Measurements from ENCODE around the gene LRFN3. TPM values are rescaled to one million over a fixed set of nuclear protein-coding genes. Genes with fewer than 3 reads are reported as not detected.
A peak's percentile ranks its signal among the peaks of the same experiment; 100 is the strongest.
"Not testable (repeated sequence)": the region's sequence is repeated elsewhere in the genome, so short reads cannot be mapped to it uniquely, and the experiment has no call there.

The LRFN3 gene
- total and polyA plus RNA-seq, 4 donors = 5.5 to 47.8 (median 25.8) TPM

- Histone ChIP-seq H3K27ac (ENCODE audit: low read depth, low read length) (no peak overlapping the region), H3K27me3 (ENCODE audit: control insufficient read depth, insufficient read depth, low read length) (peaks cover 4% of the 10 kb centered on the region)
Measured at GRCh38 chr19:35905178-35905727, 30.9 kb upstream of the LRFN3 start.

DNA sequence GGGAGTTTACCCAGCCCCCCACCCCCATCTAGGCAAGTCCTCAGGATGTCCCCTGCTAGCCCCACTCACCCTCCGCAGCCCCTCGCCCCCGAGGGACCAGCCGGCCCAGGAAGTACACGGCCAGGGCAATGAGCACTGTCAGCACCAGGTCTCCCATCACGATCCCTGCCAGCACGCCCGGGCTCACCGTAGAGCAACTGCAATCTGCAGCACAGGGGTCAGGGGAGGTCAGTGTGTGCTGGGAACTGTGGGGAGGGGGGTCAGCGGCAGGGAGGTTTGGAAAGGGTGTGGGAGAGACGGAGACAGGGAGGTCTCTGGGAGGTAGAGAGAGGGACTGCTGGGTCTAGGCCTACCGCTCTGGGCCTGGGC lies 28.8 kb upstream of the LRFN3 start:
- no peak for DNase-seq (ENCODE audit: low read depth in 4 of 6, low spot score in 6 of 6)
- H3K4me1 ChIP-seq (ENCODE audit: control insufficient read depth, insufficient read depth, low read length) = peaks cover 29% of the 10 kb centered on the region
- H3K27me3 ChIP-seq (ENCODE audit: control insufficient read depth, insufficient read depth, low read length) = peaks cover 2% of the 10 kb centered on the region
- H3K4me3 ChIP-seq (ENCODE audit: low read depth, low read length) = no peak overlapping the region
- H3K9me3 ChIP-seq (ENCODE audit: control insufficient read depth, insufficient read depth, low read length) = no peaks in the 10 kb centered on the region
- 30% methylated on average over 12 of the region's 12 CpGs for WGBS (ENCODE audit: insufficient coverage)
- H3K27ac ChIP-seq (ENCODE audit: low read depth, low read length) = no peak overlapping the region
- H3K36me3 ChIP-seq (ENCODE audit: control insufficient read depth, insufficient read depth, low read length) = no peaks in the 10 kb centered on the region

More at GRCh38 chr19:35905178-35905727, 30.9 kb upstream of the LRFN3 start:
- Histone ChIP-seq H3K36me3 (ENCODE audit: control insufficient read depth, insufficient read depth, low read length) (no peaks in the 10 kb centered on the region), H3K9me3 (ENCODE audit: control insufficient read depth, insufficient read depth, low read length) (no peaks in the 10 kb centered on the region), H3K4me1 (ENCODE audit: control insufficient read depth, insufficient read depth, low read length) (peaks cover 29% of the 10 kb centered on the region), H3K4me3 (ENCODE audit: low read depth, low read length) (no peak overlapping the region)
- no peak for DNase-seq (ENCODE audit: low read depth in 4 of 6, low spot score in 6 of 6)
- no CpG with 5 or more reads among the region's 6 CpGs for WGBS (ENCODE audit: insufficient coverage)

- 54% methylated on average over 8 of the region's 9 CpGs for WGBS (ENCODE audit: insufficient coverage)
- H3K4me3 ChIP-seq (ENCODE audit: low read depth, low read length) = no peak within 1 kb of the TSS
- no peak within 1 kb of the TSS for H3K27ac ChIP-seq (ENCODE audit: low read depth, low read length)
- H3K27me3 ChIP-seq (ENCODE audit: control insufficient read depth, insufficient read depth, low read length) = peaks cover 2% of the 10 kb centered on the region
- H3K4me1 ChIP-seq (ENCODE audit: control insufficient read depth, insufficient read depth, low read length) = peaks cover 23% of the 10 kb centered on the region
- no peak for DNase-seq (ENCODE audit: low read depth in 4 of 6, low spot score in 6 of 6)
- no peaks in the 10 kb centered on the region for H3K9me3 ChIP-seq (ENCODE audit: control insufficient read depth, insufficient read depth, low read length)
- H3K36me3 ChIP-seq (ENCODE audit: control insufficient read depth, insufficient read depth, low read length) = no peaks in the 10 kb centered on the region
Measured at GRCh38 chr19:35908010-35908441, 28.1 kb upstream of the LRFN3 start, which contains the start of gene TYROBP. TYROBP (minus strand) TSS chr19:35908295; CDS start chr19:35908228, 67 bp downstream.

DNA sequence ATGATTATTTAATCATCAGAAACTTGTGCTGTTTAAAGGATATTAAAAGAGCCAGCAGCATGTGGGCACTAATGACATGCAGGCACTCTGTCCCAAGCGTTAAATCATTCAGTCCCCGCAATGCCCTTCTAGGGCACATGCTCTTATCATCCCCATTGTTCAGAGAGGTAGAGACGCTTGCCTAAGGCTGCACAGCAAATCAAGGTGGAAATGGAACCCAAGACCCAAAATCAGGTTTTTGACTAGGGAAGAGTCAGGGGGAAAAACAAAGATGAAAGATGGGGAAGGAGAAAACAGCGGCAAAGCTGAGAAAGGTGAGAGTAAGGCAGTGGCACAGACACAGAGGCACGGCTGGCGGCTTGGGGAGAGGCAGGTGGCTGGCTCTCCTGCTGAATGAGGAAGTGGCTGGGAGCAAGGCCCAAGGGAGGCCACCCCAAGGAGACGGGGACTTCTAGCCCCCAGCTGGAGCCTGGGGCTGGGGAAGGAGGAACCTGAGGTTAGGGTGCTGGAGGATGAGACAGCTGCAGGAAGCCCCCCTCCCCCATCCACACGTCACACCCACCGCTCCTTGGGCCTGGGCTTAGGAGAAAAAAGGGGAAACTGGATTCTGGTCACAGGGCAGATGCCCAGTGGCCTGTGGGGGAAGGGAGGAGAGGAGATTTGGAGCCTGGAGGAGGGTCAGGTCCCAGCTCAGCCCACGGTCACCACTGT lies 27.0 kb upstream of the LRFN3 start:
- H3K27ac ChIP-seq (ENCODE audit: low read depth, low read length) = no peak overlapping the region
- peak in 1 of 6 donors; percentile 32 for DNase-seq (ENCODE audit: low read depth in 4 of 6, low spot score in 6 of 6)

GRCh38 chr19:35909684-35910035 lies 26.5 kb upstream of the LRFN3 start:
- Histone ChIP-seq H3K9me3 (ENCODE audit: control insufficient read depth, insufficient read depth, low read length) (no peaks in the 10 kb centered on the region), H3K27ac (ENCODE audit: low read depth, low read length) (no peak overlapping the region), H3K4me3 (ENCODE audit: low read depth, low read length) (no peak overlapping the region), H3K4me1 (ENCODE audit: control insufficient read depth, insufficient read depth, low read length) (peaks cover 13% of the 10 kb centered on the region), H3K36me3 (ENCODE audit: control insufficient read depth, insufficient read depth, low read length) (no peaks in the 10 kb centered on the region), H3K27me3 (ENCODE audit: control insufficient read depth, insufficient read depth, low read length) (no peaks in the 10 kb centered on the region)
- no peak for DNase-seq (ENCODE audit: low read depth in 4 of 6, low spot score in 6 of 6)
- 73% methylated on average over 5 of the region's 6 CpGs for WGBS (ENCODE audit: insufficient coverage)

More for the DNA sequence above, 27.0 kb upstream of the LRFN3 start:
- no peaks in the 10 kb centered on the region for H3K9me3 ChIP-seq (ENCODE audit: control insufficient read depth, insufficient read depth, low read length)
- peaks cover 13% of the 10 kb centered on the region for H3K4me1 ChIP-seq (ENCODE audit: control insufficient read depth, insufficient read depth, low read length)
- H3K27me3 ChIP-seq (ENCODE audit: control insufficient read depth, insufficient read depth, low read length) = no peaks in the 10 kb centered on the region
- WGBS (ENCODE audit: insufficient coverage) = 84% methylated on average over 6 of the region's 10 CpGs
- H3K36me3 ChIP-seq (ENCODE audit: control insufficient read depth, insufficient read depth, low read length) = no peaks in the 10 kb centered on the region
- H3K4me3 ChIP-seq (ENCODE audit: low read depth, low read length) = no peak overlapping the region

GRCh38 chr19:35910355-35910754 lies 25.8 kb upstream of the LRFN3 start:
- peaks cover 13% of the 10 kb centered on the region for H3K4me1 ChIP-seq (ENCODE audit: control insufficient read depth, insufficient read depth, low read length)
- not testable (repeated sequence) for H3K27me3 ChIP-seq (ENCODE audit: control insufficient read depth, insufficient read depth, low read length); H3K27ac ChIP-seq (ENCODE audit: low read depth, low read length); DNase-seq (ENCODE audit: low read depth in 4 of 6, low spot score in 6 of 6); H3K36me3 ChIP-seq (ENCODE audit: control insufficient read depth, insufficient read depth, low read length); H3K4me3 ChIP-seq (ENCODE audit: low read depth, low read length); H3K9me3 ChIP-seq (ENCODE audit: control insufficient read depth, insufficient read depth, low read length)
- 91% methylated on average over 11 of the region's 14 CpGs for WGBS (ENCODE audit: insufficient coverage)

GRCh38 chr19:35911173-35911572 lies 25.0 kb upstream of the LRFN3 start:
- Histone ChIP-seq H3K9me3 (ENCODE audit: control insufficient read depth, insufficient read depth, low read length) (no peaks in the 10 kb centered on the region), H3K36me3 (ENCODE audit: control insufficient read depth, insufficient read depth, low read length) (no peaks in the 10 kb centered on the region), H3K27me3 (ENCODE audit: control insufficient read depth, insufficient read depth, low read length) (no peaks in the 10 kb centered on the region), H3K4me1 (ENCODE audit: control insufficient read depth, insufficient read depth, low read length) (peaks cover 13% of the 10 kb centered on the region), H3K4me3 (ENCODE audit: low read depth, low read length) (no peak overlapping the region), H3K27ac (ENCODE audit: low read depth, low read length) (no peak overlapping the region)
- WGBS (ENCODE audit: insufficient coverage) = no CpG with 5 or more reads among the region's 3 CpGs
- no peak for DNase-seq (ENCODE audit: low read depth in 4 of 6, low spot score in 6 of 6)

DNA sequence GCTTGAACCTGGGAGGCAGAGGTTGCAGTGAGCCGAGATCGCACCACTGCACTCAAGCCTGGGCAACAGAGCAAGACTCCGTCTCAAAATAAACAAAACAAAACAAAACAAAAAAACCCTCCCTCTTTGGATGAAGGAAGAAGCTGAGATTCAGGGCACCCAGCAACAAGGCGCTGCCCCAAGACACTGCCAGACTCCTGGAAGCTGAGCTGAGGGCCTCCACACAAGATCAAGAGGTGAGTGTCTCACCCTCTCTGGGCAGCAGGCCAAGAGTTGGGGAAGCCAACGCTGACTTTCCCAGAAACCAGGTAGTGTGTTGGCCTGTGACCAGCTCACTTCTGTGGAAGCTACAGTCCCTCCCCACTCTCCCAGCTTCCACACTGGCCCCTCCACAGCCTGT lies 24.4 kb upstream of the LRFN3 start:
- H3K27me3 ChIP-seq (ENCODE audit: control insufficient read depth, insufficient read depth, low read length) = no peaks in the 10 kb centered on the region
- H3K27ac ChIP-seq (ENCODE audit: low read depth, low read length) = no peak overlapping the region
- no peak for DNase-seq (ENCODE audit: low read depth in 4 of 6, low spot score in 6 of 6)
- no peaks in the 10 kb centered on the region for H3K36me3 ChIP-seq (ENCODE audit: control insufficient read depth, insufficient read depth, low read length)
- WGBS (ENCODE audit: insufficient coverage) = 50% methylated on average over 5 of the region's 5 CpGs
- no peak overlapping the region for H3K4me3 ChIP-seq (ENCODE audit: low read depth, low read length)
- H3K9me3 ChIP-seq (ENCODE audit: control insufficient read depth, insufficient read depth, low read length) = no peaks in the 10 kb centered on the region
- H3K4me1 ChIP-seq (ENCODE audit: control insufficient read depth, insufficient read depth, low read length) = peaks cover 10% of the 10 kb centered on the region

- Histone ChIP-seq H3K27ac (ENCODE audit: low read depth, low read length) (no peak overlapping the region), H3K36me3 (ENCODE audit: control insufficient read depth, insufficient read depth, low read length) (no peaks in the 10 kb centered on the region), H3K27me3 (ENCODE audit: control insufficient read depth, insufficient read depth, low read length) (no peaks in the 10 kb centered on the region), H3K9me3 (ENCODE audit: control insufficient read depth, insufficient read depth, low read length) (no peaks in the 10 kb centered on the region), H3K4me3 (ENCODE audit: low read depth, low read length) (no peak overlapping the region), H3K4me1 (ENCODE audit: control insufficient read depth, insufficient read depth, low read length) (peaks cover 6% of the 10 kb centered on the region)
- no peak for DNase-seq (ENCODE audit: low read depth in 4 of 6, low spot score in 6 of 6)
- WGBS (ENCODE audit: insufficient coverage) = 84% methylated on average over 6 of the region's 7 CpGs
Measured at GRCh38 chr19:35913589-35913988, 22.6 kb upstream of the LRFN3 start.

- Histone ChIP-seq H3K36me3 (ENCODE audit: control insufficient read depth, insufficient read depth, low read length) (no peaks in the 10 kb centered on the region), H3K27ac (ENCODE audit: low read depth, low read length) (no peak overlapping the region), H3K27me3 (ENCODE audit: control insufficient read depth, insufficient read depth, low read length) (no peaks in the 10 kb centered on the region), H3K4me1 (ENCODE audit: control insufficient read depth, insufficient read depth, low read length) (peaks cover 3% of the 10 kb centered on the region), H3K4me3 (ENCODE audit: low read depth, low read length) (no peak overlapping the region), H3K9me3 (ENCODE audit: control insufficient read depth, insufficient read depth, low read length) (no peaks in the 10 kb centered on the region)
- no peak for DNase-seq (ENCODE audit: low read depth in 4 of 6, low spot score in 6 of 6)
- no CpG with 5 or more reads among the region's 3 CpGs for WGBS (ENCODE audit: insufficient coverage)
Measured at GRCh38 chr19:35915443-35915842, 20.7 kb upstream of the LRFN3 start.

All from spinal cord (tissue), 10 donors.